GM12875 (cell line): ENCODE measurements around the gene RXRG.

Experiments used
- H3K4me3 ChIP-seq: one replicate; pipeline ENCODE4 v1.5.1; 2011; ENCODE audit warnings: low read depth, low read length, control low read depth
- CTCF ChIP-seq: IDR thresholded peaks from 2 replicates; pipeline ENCODE4 v1.5.1; 2011; ENCODE audit warnings: low read depth, mild to moderate bottlenecking, control low read depth, inconsistent platforms, low read length, moderate library complexity, borderline replicate concordance; ENCODE audit not compliant: insufficient read depth

The RXRG gene

DNA sequence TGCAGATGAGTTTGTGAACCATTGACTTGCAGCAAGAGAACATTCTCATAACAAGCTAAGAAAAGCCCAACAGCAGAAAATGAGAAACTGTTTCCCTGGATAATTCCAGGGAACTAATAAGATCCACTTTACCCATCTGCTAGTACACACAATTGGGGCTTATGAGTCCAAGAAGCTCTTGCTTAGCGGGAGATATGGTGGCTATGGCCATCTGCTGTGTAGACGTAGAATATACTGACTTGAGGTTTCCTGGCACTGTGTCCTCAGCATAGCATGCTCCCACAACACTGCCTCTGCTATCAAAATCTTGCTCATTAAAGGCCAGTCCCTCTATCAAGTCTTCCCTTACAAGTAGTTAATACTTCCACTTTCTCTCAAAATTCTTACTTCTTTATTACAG lies 6.8 kb upstream of the RXRG start:
- H3K4me3 ChIP-seq = no peak overlapping the region
- TF ChIP-seq CTCF = no peak

DNA sequence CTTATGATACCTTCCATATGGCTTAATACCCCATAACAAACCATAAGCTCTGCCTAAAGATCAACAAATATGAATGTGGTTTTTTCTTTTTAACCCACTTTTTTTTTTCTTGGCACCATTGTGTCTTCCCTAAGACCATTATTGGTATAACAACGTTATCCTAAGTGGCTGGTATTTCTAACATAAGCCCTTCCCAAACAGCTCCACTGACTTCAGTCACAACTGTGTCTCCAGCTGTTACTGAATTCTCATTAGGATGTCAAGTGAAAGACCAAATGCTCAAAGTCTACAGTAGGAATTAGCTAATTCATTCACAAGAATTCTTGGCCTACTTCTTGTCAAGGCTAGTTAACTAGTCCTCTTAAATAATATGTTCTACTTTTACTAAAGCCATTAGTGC lies 4.2 kb upstream of the RXRG start:
- TF ChIP-seq CTCF = no peak
- H3K4me3 ChIP-seq = no peak overlapping the region

DNA sequence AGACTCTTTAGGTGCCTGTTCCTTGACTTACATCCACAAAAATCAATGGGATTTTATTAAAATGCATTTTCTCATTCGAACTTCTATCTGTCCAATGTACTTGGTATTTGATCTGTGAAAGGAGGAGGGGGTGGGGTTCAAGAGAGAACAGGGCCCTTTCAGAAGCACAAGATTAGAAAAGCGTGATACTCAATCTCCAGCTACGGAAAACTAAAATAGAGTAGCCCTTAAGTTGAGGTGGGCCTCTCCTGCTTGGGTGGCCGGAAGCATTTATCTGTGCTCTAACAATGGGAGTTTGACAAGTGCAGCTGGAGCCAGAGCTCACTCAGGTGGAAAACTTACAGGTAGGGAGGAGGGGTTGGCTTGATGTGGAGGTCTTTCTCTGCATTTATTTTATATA lies 462 bp upstream of the RXRG start:
- no peak for TF ChIP-seq CTCF

DNA sequence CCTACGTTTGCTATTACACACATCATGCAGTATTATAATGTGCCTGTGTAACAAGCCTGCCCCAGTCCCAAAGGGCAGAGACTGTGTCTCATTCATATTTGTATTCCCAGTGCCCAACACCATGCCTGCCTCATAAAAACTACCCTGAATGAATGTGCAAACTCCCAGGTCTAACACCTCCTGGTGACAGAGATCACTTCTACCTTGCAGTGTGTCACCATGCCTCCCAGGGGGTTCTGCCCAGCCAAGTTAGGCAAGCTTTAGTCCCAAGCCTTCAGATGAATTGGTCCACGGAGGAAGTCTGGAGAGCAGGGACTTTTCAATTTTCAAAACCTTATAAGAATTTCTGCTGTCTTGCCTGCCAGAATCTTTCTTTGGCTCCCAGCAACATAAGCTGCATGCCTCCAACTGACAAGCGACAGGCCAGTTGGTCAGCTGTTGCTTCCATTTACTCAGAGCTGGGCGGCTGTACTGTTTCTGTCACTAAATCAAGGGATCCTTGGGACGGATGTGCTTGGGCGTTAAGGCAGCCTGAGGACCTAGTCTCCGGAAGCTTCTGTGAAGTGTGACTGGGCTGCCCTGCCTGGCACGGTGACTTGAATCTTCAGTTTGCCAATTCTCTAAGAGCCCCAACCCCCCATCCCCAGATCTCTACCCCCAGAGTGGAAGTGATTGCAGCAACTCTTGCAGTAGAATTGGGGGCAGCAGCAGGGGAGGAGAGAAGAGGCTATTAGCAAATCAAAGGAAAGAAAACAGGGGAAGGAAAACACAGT lies 1.2 kb downstream of the RXRG start:
- no peak for TF ChIP-seq CTCF
- H3K4me3 ChIP-seq = no peak overlapping the region

More for the DNA sequence above, 462 bp upstream of the RXRG start:
- no peak overlapping the region for H3K4me3 ChIP-seq

GRCh38 chr1:165442653-165443052 lies 2.3 kb downstream of the RXRG start:
- H3K4me3 ChIP-seq = no peak overlapping the region
- no peak for TF ChIP-seq CTCF

GRCh38 chr1:165442053-165442452 lies 2.9 kb downstream of the RXRG start:
- TF ChIP-seq CTCF = no peak
- H3K4me3 ChIP-seq = no peak overlapping the region

GRCh38 chr1:165441166-165441880 lies 3.6 kb downstream of the RXRG start:
- no peak for TF ChIP-seq CTCF
- H3K4me3 ChIP-seq = no peak overlapping the region
